Pancreas (tissue), 10 donors: ENCODE data around the gene PCDHGA2. TPM values are rescaled to one million over a fixed set of nuclear protein-coding genes. Genes with fewer than 3 reads are reported as not detected.

Experiments used
- ATAC-seq, 4 donors: fragments of 200-7000 bp; cut with Tn5 transposase; one replicate each; pipeline versions ENCODE4 v1.8.0 to v1.9.1; 2020; ENCODE audit warnings: mild to moderate bottlenecking in 4 of 4, moderate library complexity in 4 of 4
- DNase-seq, 6 donors: peaks; one replicate each; pipeline ENCODE4 v3.0.0-alpha.2; 2020
- FAIRE-seq: peaks from 2 replicates; lab custom pipeline; 2012; peaks lifted over from hg19 to GRCh38; lab: Jason Lieb, UNC
- H3K27ac ChIP-seq, 4 donors: fragments of 200-600 bp; sonication (generic); 1 replicate in 3 of 4; 2 replicates in 1 of 4; pipeline versions ENCODE4 v1.5.0 to v1.8.0; 2020
- H3K27me3 ChIP-seq, 4 donors: fragments of 200-600 bp; one replicate each; pipeline ENCODE4 v1.8.0; 2021
- H3K36me3 ChIP-seq, 3 donors: fragments of 200-600 bp; sonication (generic) in 1 of 3; one replicate each; pipeline versions ENCODE4 v1.5.0 to v1.8.0; 2020 to 2021
- H3K4me1 ChIP-seq, 3 donors: fragments of 200-600 bp; one replicate each; pipeline ENCODE4 v1.8.0; 2021
- H3K4me3 ChIP-seq, 4 donors: fragments of 200-600 bp; sonication (generic) in 2 of 4; one replicate each; pipeline versions ENCODE4 v1.5.0 to v1.8.0; 2020 to 2021
- H3K9me3 ChIP-seq, 4 donors: fragments of 200-600 bp; one replicate each; pipeline ENCODE4 v1.8.0; 2021
- CTCF ChIP-seq, 4 donors: fragments of 200-600 bp; sonication (generic) in 3 of 4; IDR thresholded peaks; one replicate each; pipeline versions ENCODE4 v1.5.0 to v1.8.0; 2021; ENCODE audit warnings: antibody characterized with exemption in 4 of 4
- WGBS, 2 donors: extraction: QIAGEN DNeasy Blood & Tissue Kit; methylation state at CpG; one replicate each; pipeline ENCODE4 v1.1.7; 2013; 5-methylcytosine and 5-hydroxymethylcytosine counted together
- intact Hi-C, 3 donors: fragments of 100-400 bp; cut with DNase I; formaldehyde crosslinking; loops; one replicate each; pipeline versions ENCODE4 v1.11.1 to v1.14.2; 2022
- polyA plus RNA-seq, 2 donors: library from polyadenylated mRNA; stranded (reverse); fragments of 200-250 nt; gene quantifications; one replicate each; pipeline ENCODE4 v1.2.3, GENCODE V29; 2013
- total RNA-seq, 6 donors: library from RNA; stranded (reverse); fragmentation: NEBNext Ultra II Directional in 4 of 6; extraction: Animal tissue kit (Norgen Biotek cat#: 25700) in 4 of 6; gene quantifications; one replicate each; pipeline versions ENCODE4 v1.2.1 to v1.2.4, GENCODE V29; 2021 to 2023
- donor health status: healthy with polysubstance abuse.
- donor health status: DM: no; HTN: no; CAD: no; lungs with moderate emphysema.
- donor health status: DM: no; HTN: no; CAD: no.
- donor health status: control.
- donor health status: control.
- donor health status: Bipolar disorder and iron deficiency.
- donor health status: DM: yes; HTN: yes; CAD: no.
- donor health status: DM: no; HTN: no; CAD: no.
- donor health status: DM: no; HTN: no; CAD: no.
- donor health status: DM: yes; HTN: yes; CAD: no.

PCDHGA2 gene
- total and polyA plus RNA-seq, 8 donors, result 0.46 to 2.1 (median 1.3) TPM

GRCh38 chr5:141356133-141356532 lies 17.6 kb downstream of the PCDHGA2 start:
- Histone ChIP-seq H3K4me1 (no peaks in the 10 kb centered on the region), H3K27ac (no peak overlapping the region), H3K27me3 (peaks cover 0 to 2% (median 0%) of the 10 kb centered on the region in 4 donors), H3K4me3 (no peak overlapping the region), H3K9me3 (peaks cover 0 to 14% (median 3%) of the 10 kb centered on the region in 4 donors), H3K36me3 (no peaks in the 10 kb centered on the region)
- no peak for ATAC-seq
- intact Hi-C loops, result no loop called here
- no peak for FAIRE-seq
- 67 to 68% methylated on average over 5 of the region's 5 CpGs for WGBS, 2 donors
- TF ChIP-seq CTCF (IDR thresholded peaks at IDR 0.05), result no peak
- DNase-seq, result no peak

GRCh38 chr5:141356950-141357349 lies 18.4 kb downstream of the PCDHGA2 start:
- DNase-seq, result no peak
- 39 to 47% methylated on average over 19 of the region's 19 CpGs for WGBS, 2 donors
- no peak overlapping the region for H3K4me3 ChIP-seq
- intact Hi-C loops, result no loop called here
- no peak for ATAC-seq
- H3K27ac ChIP-seq, result no peak overlapping the region
- peaks cover 0 to 5% (median 0%) of the 10 kb centered on the region in 4 donors for H3K27me3 ChIP-seq
- TF ChIP-seq CTCF (IDR thresholded peaks at IDR 0.05), result no peak
- FAIRE-seq, result no peak
- peaks cover 0 to 13% (median 0%) of the 10 kb centered on the region in 4 donors for H3K9me3 ChIP-seq
- no peaks in the 10 kb centered on the region for H3K36me3 ChIP-seq
- no peaks in the 10 kb centered on the region for H3K4me1 ChIP-seq

GRCh38 chr5:141359790-141360426 lies 21.3 kb downstream of the PCDHGA2 start, which contains the start of gene PCDHGB2:
Gene PCDHGB2, plus strand, starts transcription at chr5:141359994. Its CDS starts 142 bp downstream, at chr5:141360136.
- no peak for TF ChIP-seq CTCF (IDR thresholded peaks at IDR 0.05)
- intact Hi-C loops, result loop anchor here in 1 of 3 donors (10.0 kb wide), 1 partner anchor 65 kb away; the partner anchor contains the start of gene PCDHGA11
- H3K4me1 ChIP-seq, result no peaks in the 10 kb centered on the region
- H3K9me3 ChIP-seq, result peaks cover 0 to 9% (median 0%) of the 10 kb centered on the region in 4 donors
- 14 to 17% methylated on average over 24 of the region's 24 CpGs for WGBS, 2 donors
- ATAC-seq, result no peak
- H3K4me3 ChIP-seq, result peak within 1 kb of the TSS in 1 of 4 donors; percentile 10
- H3K36me3 ChIP-seq, result no peaks in the 10 kb centered on the region
- FAIRE-seq, result no peak
- DNase-seq, result no peak
- H3K27ac ChIP-seq, result no peak within 1 kb of the TSS
- peaks cover 0 to 5% (median 0%) of the 10 kb centered on the region in 4 donors for H3K27me3 ChIP-seq

GRCh38 chr5:141360685-141361084 lies 22.1 kb downstream of the PCDHGA2 start:
- Histone ChIP-seq H3K27me3 (peaks cover 0 to 5% (median 0%) of the 10 kb centered on the region in 4 donors), H3K4me1 (no peaks in the 10 kb centered on the region), H3K9me3 (peaks cover 0 to 9% (median 0%) of the 10 kb centered on the region in 4 donors), H3K4me3 (no peak overlapping the region), H3K27ac (no peak overlapping the region), H3K36me3 (no peaks in the 10 kb centered on the region)
- intact Hi-C loops, result loop anchor here in 1 of 3 donors (10.0 kb wide), 1 partner anchor 64 kb away; the partner anchor contains the start of gene PCDHGA11
- ATAC-seq (no peak), DNase-seq (no peak), FAIRE-seq (no peak)
- WGBS, 2 donors, result 24 to 29% methylated on average over 15 of the region's 15 CpGs
- no peak for TF ChIP-seq CTCF (IDR thresholded peaks at IDR 0.05)

- intact Hi-C loops, result loop anchor here in 1 of 3 donors (10.0 kb wide), 1 partner anchor 62 kb away; the partner anchor contains the start of gene PCDHGA11
- DNase-seq (no peak), FAIRE-seq (no peak), ATAC-seq (no peak)
- TF ChIP-seq CTCF (IDR thresholded peaks at IDR 0.05), result no peak
- H3K4me1 ChIP-seq, result no peaks in the 10 kb centered on the region
- peaks cover 0 to 5% (median 0%) of the 10 kb centered on the region in 4 donors for H3K27me3 ChIP-seq
- no peak overlapping the region for H3K27ac ChIP-seq
- H3K9me3 ChIP-seq, result peaks cover 0 to 6% (median 0%) of the 10 kb centered on the region in 4 donors
- no peaks in the 10 kb centered on the region for H3K36me3 ChIP-seq
- H3K4me3 ChIP-seq, result no peak overlapping the region
Observed at GRCh38 chr5:141362719-141363118, 24.2 kb downstream of the PCDHGA2 start.
